KMS-11 (cell line): ENCODE measurements around the gene PIEZO2.

ENCODE experiments used
- H2AFZ ChIP-seq: fragments of 200-600 bp; sonication (generic); 2 replicates; pipeline ENCODE4 v1.6.1; 2016; ENCODE audit warnings: antibody characterized with exemption, mixed run types, low read depth
- H3K27ac ChIP-seq: fragments of 200-600 bp; sonication (generic); 2 replicates; pipeline ENCODE4 v1.6.1; 2016; ENCODE audit warnings: mild to moderate bottlenecking, mixed run types
- H3K27me3 ChIP-seq: fragments of 200-600 bp; sonication (generic); 2 replicates; pipeline ENCODE4 v1.6.1; 2017; ENCODE audit warnings: mild to moderate bottlenecking, low read depth, mixed run types, moderate library complexity; ENCODE audit not compliant: insufficient read depth
- H3K36me3 ChIP-seq: fragments of 200-600 bp; sonication (generic); 2 replicates; pipeline ENCODE4 v1.6.1; 2017; ENCODE audit warnings: mild to moderate bottlenecking, mixed run types; ENCODE audit not compliant: insufficient read depth
- H3K4me1 ChIP-seq: fragments of 200-600 bp; sonication (generic); 2 replicates; pipeline ENCODE4 v1.6.1; 2016; ENCODE audit warnings: mild to moderate bottlenecking, low read depth, mixed run types; ENCODE audit not compliant: poor library complexity, severe bottlenecking
- H3K4me2 ChIP-seq: fragments of 200-600 bp; sonication (generic); 2 replicates; pipeline ENCODE4 v1.7.0; 2016; ENCODE audit warnings: mild to moderate bottlenecking, mixed run types
- H3K4me3 ChIP-seq: fragments of 200-600 bp; sonication (generic); IDR thresholded peaks from 2 replicates; pipeline ENCODE4 v1.6.1; 2017; ENCODE audit warnings: low read depth, low read length, mixed read lengths; ENCODE audit not compliant: insufficient read depth
- H3K79me2 ChIP-seq: fragments of 200-600 bp; sonication (generic); 2 replicates; pipeline ENCODE4 v1.6.1; 2016; ENCODE audit warnings: low read depth, mixed run types; ENCODE audit not compliant: insufficient read depth
- H3K9ac ChIP-seq: fragments of 200-600 bp; sonication (generic); 2 replicates; pipeline ENCODE4 v1.6.1; 2016; ENCODE audit warnings: mild to moderate bottlenecking, mixed run types
- H4K20me1 ChIP-seq: fragments of 200-600 bp; sonication (generic); 2 replicates; pipeline ENCODE4 v1.6.1; 2016; ENCODE audit warnings: mild to moderate bottlenecking, mixed run types; ENCODE audit not compliant: insufficient read depth
- CTCF ChIP-seq: fragments of 200-600 bp; sonication (generic); conservative IDR thresholded peaks from 2 replicates; pipeline ENCODE4 v1.6.1; 2017; ENCODE audit warnings: low read depth, mild to moderate bottlenecking, antibody characterized with exemption, low read length, moderate library complexity, mixed read lengths

Gene PIEZO2

GRCh38 chr18:10989486-10989885 lies 159.9 kb downstream of the PIEZO2 start:
- H3K27ac ChIP-seq: no peak overlapping the region
- no peak overlapping the region for H2AFZ ChIP-seq
- no peaks in the 10 kb centered on the region for H3K36me3 ChIP-seq
- H3K4me2 ChIP-seq: no peak overlapping the region
- H4K20me1 ChIP-seq: no peaks in the 10 kb centered on the region
- no peak overlapping the region for H3K4me3 ChIP-seq
- H3K4me1 ChIP-seq: no peaks in the 10 kb centered on the region
- no peak for TF ChIP-seq CTCF
- no peaks in the 10 kb centered on the region for H3K79me2 ChIP-seq
- H3K27me3 ChIP-seq: no peaks in the 10 kb centered on the region
- no peak overlapping the region for H3K9ac ChIP-seq

GRCh38 chr18:10985689-10986088 lies 163.7 kb downstream of the PIEZO2 start:
- Histone ChIP-seq H3K9ac (no peak overlapping the region), H3K4me1 (no peaks in the 10 kb centered on the region), H3K27me3 (no peaks in the 10 kb centered on the region), H2AFZ (no peak overlapping the region), H4K20me1 (no peaks in the 10 kb centered on the region), H3K4me3 (no peak overlapping the region), H3K79me2 (no peaks in the 10 kb centered on the region), H3K27ac (no peak overlapping the region), H3K4me2 (no peak overlapping the region), H3K36me3 (no peaks in the 10 kb centered on the region)
- no peak for TF ChIP-seq CTCF

GRCh38 chr18:10979411-10979810 lies 170.0 kb downstream of the PIEZO2 start:
- Histone ChIP-seq H3K27ac (no peak overlapping the region), H3K79me2 (no peaks in the 10 kb centered on the region), H3K9ac (no peak overlapping the region), H4K20me1 (no peaks in the 10 kb centered on the region), H3K27me3 (no peaks in the 10 kb centered on the region), H2AFZ (no peak overlapping the region), H3K4me1 (no peaks in the 10 kb centered on the region), H3K4me2 (no peak overlapping the region), H3K36me3 (no peaks in the 10 kb centered on the region), H3K4me3 (no peak overlapping the region)
- no peak for TF ChIP-seq CTCF

GRCh38 chr18:10977042-10977441 lies 172.3 kb downstream of the PIEZO2 start:
- Histone ChIP-seq H3K79me2 (no peaks in the 10 kb centered on the region), H3K4me2 (no peak overlapping the region), H2AFZ (no peak overlapping the region), H3K9ac (no peak overlapping the region), H3K4me3 (no peak overlapping the region), H3K4me1 (no peaks in the 10 kb centered on the region), H3K27ac (no peak overlapping the region), H3K36me3 (no peaks in the 10 kb centered on the region), H3K27me3 (no peaks in the 10 kb centered on the region), H4K20me1 (no peaks in the 10 kb centered on the region)
- no peak for TF ChIP-seq CTCF
